ENCODE measurements around the gene CPT2. TPM values are rescaled to one million over a fixed set of nuclear protein-coding genes. Genes with fewer than 3 reads are reported as not detected.

The CPT2 gene
- total and polyA plus RNA-seq, 2 of the 13 experiments (the other 11 are each of a cell fraction or from before 2014, with no cell fraction given) = 12.6 to 14.6 TPM

GRCh38 chr1:53176452-53177208, 20.0 kb upstream of the CPT2 start (continued):
- TF ChIP-seq RNF219 (CRISPR knock-in tag; IDR thresholded peaks at IDR 0.05) (no peak), RXRA (CRISPR knock-in tag; IDR thresholded peaks at IDR 0.05) (no peak), ZBTB38 (CRISPR knock-in tag; IDR thresholded peaks at IDR 0.05) (no peak), ZBED4 (CRISPR knock-in tag; IDR thresholded peaks at IDR 0.05; ENCODE audit: borderline replicate concordance) (no peak), SOX5 (CRISPR knock-in tag; IDR thresholded peaks at IDR 0.05; ENCODE audit: borderline replicate concordance) (no peak), ELK4 (CRISPR knock-in tag; IDR thresholded peaks at IDR 0.05; ENCODE audit: borderline replicate concordance) (no peak), RBM22 (optimal IDR thresholded peaks at IDR 0.05; ENCODE audit: low read length) (no peak), CSRNP2 (CRISPR knock-in tag; conservative IDR thresholded peaks at IDR 0.05; ENCODE audit: low read depth) (no peak), PAF1 (CRISPR knock-in tag; IDR thresholded peaks at IDR 0.05) (no peak), JARID2 (CRISPR knock-in tag; IDR thresholded peaks at IDR 0.05; ENCODE audit: insufficient replicate concordance) (no peak), PPARG (CRISPR knock-in tag; conservative IDR thresholded peaks at IDR 0.05) (0 out of 2 replicates have a peak, but pooled peaks have one; percentile 31), ZNF574 (CRISPR knock-in tag; IDR thresholded peaks at IDR 0.05) (peak; percentile 36; the same call in 1 of the 2 replicates), E2F2 (CRISPR knock-in tag; IDR thresholded peaks at IDR 0.05; ENCODE audit: borderline replicate concordance) (no peak), ZNF333 (CRISPR knock-in tag; IDR thresholded peaks at IDR 0.05; ENCODE audit: borderline replicate concordance) (no peak), POGZ (CRISPR knock-in tag; IDR thresholded peaks at IDR 0.05) (no peak)
